ENCODE measurements around the gene MYH9.
A peak's percentile ranks its signal among the peaks of the same experiment; 100 is the strongest.

MYH9 gene

GRCh38 chr22:36360011-36360410 is 27.8 kb downstream of the MYH9 start:
- TF ChIP-seq EZH2 (optimal IDR thresholded peaks at IDR 0.05; ENCODE audit: low read depth, low read length), result no peak
- no peak for TF ChIP-seq EZH2phosphoT487 (IDR thresholded peaks at IDR 0.05; ENCODE audit: low read length)
- TF ChIP-seq CTCF (IDR thresholded peaks at IDR 0.05; ENCODE audit: low read length), result no peak
- no peak overlapping the region for H3K4me3 ChIP-seq (ENCODE audit: low read length)
- peaks cover 80% of the 10 kb centered on the region for H3K4me1 ChIP-seq (ENCODE audit: low read length)
- H3K9me3 ChIP-seq (replicated peaks; ENCODE audit: insufficient read depth, low read length), result no peaks in the 10 kb centered on the region
- H2AFZ ChIP-seq (ENCODE audit: low read length), result no peak overlapping the region
- H3K79me2 ChIP-seq (ENCODE audit: low read length), result peaks cover 100% of the 10 kb centered on the region
- H3K9me2 ChIP-seq (replicated peaks; ENCODE audit: insufficient read depth, low read length), result no peaks in the 10 kb centered on the region
- H3K9ac ChIP-seq (ENCODE audit: low read length), result no peak overlapping the region
- H3K27ac ChIP-seq (ENCODE audit: low read length), result no peak overlapping the region; the same call in 1 of the 2 replicates
- peaks cover 70% of the 10 kb centered on the region for H4K20me1 ChIP-seq (ENCODE audit: insufficient read depth, low read length)
- peaks cover 54% of the 10 kb centered on the region for H3F3A ChIP-seq (ENCODE audit: insufficient read depth, low read length)
- no peak for DNase-seq
- no peaks in the 10 kb centered on the region for H3K27me3 ChIP-seq (replicated peaks; ENCODE audit: insufficient read depth, low read length)
- H3K36me3 ChIP-seq (replicated peaks; ENCODE audit: insufficient read depth, low read length), result 0 out of 2 replicates have a peak, but pooled peaks cover 3% of the 10 kb centered on the region
- H3K4me2 ChIP-seq (ENCODE audit: low read depth, low read length), result no peak overlapping the region

- DNase-seq, result no peak
- no peak overlapping the region for H3K9ac ChIP-seq (ENCODE audit: low read length)
- no peak overlapping the region for H3K4me3 ChIP-seq (ENCODE audit: low read length)
- H3K9me2 ChIP-seq (replicated peaks; ENCODE audit: insufficient read depth, low read length), result no peaks in the 10 kb centered on the region
- no peaks in the 10 kb centered on the region for H3K9me3 ChIP-seq (replicated peaks; ENCODE audit: insufficient read depth, low read length)
- H4K20me1 ChIP-seq (ENCODE audit: insufficient read depth, low read length), result peaks cover 65% of the 10 kb centered on the region
- peak overlapping the region; percentile 28; the same call in 1 of the 2 replicates for H3K4me2 ChIP-seq (ENCODE audit: low read depth, low read length)
- peaks cover 55% of the 10 kb centered on the region for H3F3A ChIP-seq (ENCODE audit: insufficient read depth, low read length)
- H3K4me1 ChIP-seq (ENCODE audit: low read length), result peaks cover 81% of the 10 kb centered on the region
- H3K27ac ChIP-seq (ENCODE audit: low read length), result peak overlapping the region; percentile 44; the same call in 1 of the 2 replicates
- H3K27me3 ChIP-seq (replicated peaks; ENCODE audit: insufficient read depth, low read length), result no peaks in the 10 kb centered on the region
- TF ChIP-seq EZH2 (optimal IDR thresholded peaks at IDR 0.05; ENCODE audit: low read depth, low read length), result no peak
- TF ChIP-seq CTCF (IDR thresholded peaks at IDR 0.05; ENCODE audit: low read length), result no peak
- TF ChIP-seq EZH2phosphoT487 (IDR thresholded peaks at IDR 0.05; ENCODE audit: low read length), result no peak
- 0 out of 2 replicates have a peak, but pooled peaks cover 3% of the 10 kb centered on the region for H3K36me3 ChIP-seq (replicated peaks; ENCODE audit: insufficient read depth, low read length)
- H3K79me2 ChIP-seq (ENCODE audit: low read length), result peaks cover 100% of the 10 kb centered on the region
- H2AFZ ChIP-seq (ENCODE audit: low read length), result no peak overlapping the region
Observed at GRCh38 chr22:36359470-36359996, 28.2 kb downstream of the MYH9 start.

- peaks cover 100% of the 10 kb centered on the region for H3K79me2 ChIP-seq (ENCODE audit: low read length)
- H3K27ac ChIP-seq (ENCODE audit: low read length), result peak overlapping the region; percentile 13; the same call in 1 of the 2 replicates
- no peak for DNase-seq
- H4K20me1 ChIP-seq (ENCODE audit: insufficient read depth, low read length), result peaks cover 58% of the 10 kb centered on the region
- H3K27me3 ChIP-seq (replicated peaks; ENCODE audit: insufficient read depth, low read length), result no peaks in the 10 kb centered on the region
- 0 out of 2 replicates have a peak, but pooled peaks cover 3% of the 10 kb centered on the region for H3K36me3 ChIP-seq (replicated peaks; ENCODE audit: insufficient read depth, low read length)
- no peak for TF ChIP-seq EZH2phosphoT487 (IDR thresholded peaks at IDR 0.05; ENCODE audit: low read length)
- no peak for TF ChIP-seq EZH2 (optimal IDR thresholded peaks at IDR 0.05; ENCODE audit: low read depth, low read length)
- no peak for TF ChIP-seq CTCF (IDR thresholded peaks at IDR 0.05; ENCODE audit: low read length)
- no peak overlapping the region for H2AFZ ChIP-seq (ENCODE audit: low read length)
- H3K9ac ChIP-seq (ENCODE audit: low read length), result no peak overlapping the region
- no peaks in the 10 kb centered on the region for H3K9me3 ChIP-seq (replicated peaks; ENCODE audit: insufficient read depth, low read length)
- peak overlapping the region; percentile 3; the same call in 1 of the 2 replicates for H3K4me2 ChIP-seq (ENCODE audit: low read depth, low read length)
- peaks cover 80% of the 10 kb centered on the region for H3K4me1 ChIP-seq (ENCODE audit: low read length)
- no peak overlapping the region for H3K4me3 ChIP-seq (ENCODE audit: low read length)
- H3K9me2 ChIP-seq (replicated peaks; ENCODE audit: insufficient read depth, low read length), result no peaks in the 10 kb centered on the region
- peaks cover 53% of the 10 kb centered on the region for H3F3A ChIP-seq (ENCODE audit: insufficient read depth, low read length)
Observed at GRCh38 chr22:36358533-36359469, 29.0 kb downstream of the MYH9 start.
